ENCODE results near the gene GALNT5. TPM values are rescaled to one million over a fixed set of nuclear protein-coding genes. Genes with fewer than 3 reads are reported as not detected.

GALNT5 gene
- total RNA-seq, 1 experiment from 2014 or later = 10.6 TPM

DNA sequence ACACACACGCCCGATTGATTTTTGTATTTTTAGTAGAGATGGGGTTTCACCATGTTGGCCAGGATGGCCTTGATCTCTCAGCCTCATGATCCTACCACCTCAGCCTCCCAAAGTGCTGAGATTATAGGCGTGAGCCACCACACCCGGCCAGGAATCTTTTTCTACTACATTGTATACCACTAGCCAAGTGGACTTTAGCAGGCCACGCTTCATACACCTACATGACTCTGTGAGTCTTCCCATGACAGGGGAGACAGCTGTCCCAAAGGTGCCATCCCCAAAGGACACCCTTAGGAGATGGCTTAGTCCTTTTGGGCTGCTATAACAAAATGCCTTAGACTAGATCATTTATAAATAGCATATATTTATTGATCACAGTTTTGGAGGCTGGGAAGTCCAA lies 35.3 kb downstream of the GALNT5 start:
- DNase-seq (ENCODE audit: low read depth) = no peak

DNA sequence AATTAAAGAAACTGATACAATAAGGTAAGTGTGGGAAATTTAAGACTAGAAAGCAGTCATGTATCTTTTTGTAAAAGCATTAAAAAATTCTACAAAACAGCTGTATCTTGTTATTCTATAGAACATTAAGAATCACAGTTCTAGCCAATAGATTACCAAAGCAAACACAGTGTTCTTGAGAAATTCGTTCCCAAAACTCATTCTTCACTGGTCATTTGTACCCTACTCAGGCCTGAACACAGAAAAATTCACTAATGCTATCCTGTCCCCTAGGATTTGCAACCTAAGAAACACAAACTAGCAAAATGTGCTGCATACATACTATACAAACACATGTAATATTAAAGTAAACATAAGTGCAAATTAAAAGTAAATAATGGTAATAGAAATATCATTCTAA lies 39.0 kb downstream of the GALNT5 start:
- DNase-seq (ENCODE audit: low read depth) = no peak

DNA sequence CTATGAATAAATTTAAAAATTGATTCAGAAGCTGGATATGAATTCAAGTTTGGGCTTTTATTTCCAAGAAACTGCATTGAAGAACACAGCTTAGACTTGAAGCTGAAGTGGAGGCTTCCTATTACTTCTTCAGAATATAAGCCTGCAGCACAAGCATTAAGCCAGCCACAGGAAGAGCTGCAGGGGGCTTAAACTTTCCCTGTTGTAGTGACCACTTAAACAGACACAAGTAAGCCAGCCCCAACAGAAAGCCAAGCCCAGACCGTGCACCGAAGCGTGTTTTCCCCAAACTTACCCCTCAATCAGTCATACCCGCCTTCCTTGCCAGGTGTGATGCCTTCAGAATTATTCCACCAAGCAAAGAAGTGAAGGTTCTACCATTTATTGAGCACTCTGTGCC lies 39.5 kb downstream of the GALNT5 start:
- no peak for DNase-seq (ENCODE audit: low read depth)

- no peak for DNase-seq (ENCODE audit: low read depth)
Measured at GRCh38 chr2:157301307-157301706, 43.8 kb downstream of the GALNT5 start.

GRCh38 chr2:157302492-157303099 lies 45.1 kb downstream of the GALNT5 start:
- DNase-seq (ENCODE audit: low read depth) = peak; percentile 51

DNA sequence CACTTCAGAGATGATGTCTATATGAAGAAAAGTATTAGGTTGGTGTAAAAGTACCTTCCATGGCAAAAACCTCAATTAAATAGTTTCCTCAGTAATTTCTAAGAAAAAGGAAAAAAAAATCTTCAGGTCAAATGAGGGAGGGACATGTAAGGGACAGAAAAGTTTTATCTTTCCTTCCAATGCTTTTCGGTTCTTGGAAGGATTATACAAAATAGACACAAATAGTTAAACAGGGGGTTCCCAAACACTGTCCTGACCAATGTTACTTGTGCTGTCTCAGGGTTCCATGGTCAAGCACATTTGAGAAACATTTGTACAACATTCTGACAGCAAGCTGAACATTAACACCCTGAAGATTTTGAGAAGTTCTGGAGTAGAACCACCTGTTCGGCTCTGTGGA lies 46.1 kb downstream of the GALNT5 start:
- no peak for DNase-seq (ENCODE audit: low read depth)

GRCh38 chr2:157304811-157305722 lies 47.6 kb downstream of the GALNT5 start:
- DNase-seq (ENCODE audit: low read depth) = peak; percentile 8

GRCh38 chr2:157305723-157306110 lies 48.2 kb downstream of the GALNT5 start:
- no peak for DNase-seq (ENCODE audit: low read depth)

DNA sequence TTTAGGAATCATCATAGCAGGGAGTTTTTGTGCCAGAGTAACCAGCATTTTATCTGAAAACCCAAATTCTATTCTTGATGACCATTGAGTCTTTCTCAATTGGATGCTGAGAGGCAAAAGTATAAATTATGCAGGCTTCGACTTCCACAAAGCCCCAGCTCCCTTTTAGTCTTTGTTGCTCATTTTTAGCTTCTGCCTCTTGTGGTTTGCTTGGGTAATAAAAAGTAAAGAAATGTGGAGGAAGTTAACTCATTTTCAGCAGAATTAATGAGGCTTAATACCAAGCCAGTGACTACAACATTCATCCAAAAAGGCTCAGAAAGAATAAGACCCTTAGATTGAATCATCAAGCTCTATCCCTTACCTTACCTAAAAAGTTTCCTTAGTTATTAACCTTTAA lies 49.5 kb downstream of the GALNT5 start:
- DNase-seq (ENCODE audit: low read depth) = no peak

GRCh38 chr2:157309878-157310277 lies 52.4 kb downstream of the GALNT5 start:
- no peak for DNase-seq (ENCODE audit: low read depth)

DNA sequence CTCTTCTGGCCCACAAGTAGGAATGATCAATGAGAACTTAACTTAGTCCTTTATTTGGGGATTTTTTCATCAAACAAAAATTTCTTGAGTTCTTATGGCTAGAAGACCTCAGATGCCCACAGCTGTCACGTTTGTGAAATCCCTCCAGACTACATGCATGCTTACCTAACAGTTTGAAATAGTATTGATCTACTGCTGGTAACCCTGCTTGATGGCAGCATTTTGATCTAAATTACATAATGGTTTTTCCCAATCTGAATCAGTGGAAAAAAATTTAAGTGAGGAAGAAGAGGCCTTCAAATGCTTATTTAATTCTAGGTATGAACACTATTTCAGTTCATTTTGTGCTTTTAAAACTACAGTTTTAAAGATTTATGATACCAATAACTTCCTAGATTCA lies 54.2 kb downstream of the GALNT5 start:
- no peak for DNase-seq (ENCODE audit: low read depth)

- no peak for DNase-seq (ENCODE audit: low read depth)
Measured at GRCh38 chr2:157312866-157313486, 55.5 kb downstream of the GALNT5 start.

DNA sequence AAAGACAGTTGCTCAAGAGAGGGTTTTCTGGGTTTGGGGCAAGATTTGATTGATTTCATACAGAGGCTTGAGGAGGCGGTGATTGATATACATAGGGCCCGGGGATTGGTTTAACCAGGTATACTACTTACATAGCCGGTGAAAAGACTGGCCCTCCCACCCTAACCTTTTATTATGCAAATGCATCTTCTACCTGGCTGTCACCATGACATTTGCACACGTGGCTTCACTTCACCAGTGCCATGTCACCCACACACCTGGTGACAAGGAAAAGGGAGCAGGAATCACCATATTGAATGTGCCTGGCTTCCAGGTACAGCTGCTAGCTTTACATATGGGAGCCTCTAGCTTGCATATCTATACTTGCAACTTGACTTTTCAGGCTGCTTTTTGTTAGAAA lies 58.4 kb downstream of the GALNT5 start:
- no peak for DNase-seq (ENCODE audit: low read depth)

DNA sequence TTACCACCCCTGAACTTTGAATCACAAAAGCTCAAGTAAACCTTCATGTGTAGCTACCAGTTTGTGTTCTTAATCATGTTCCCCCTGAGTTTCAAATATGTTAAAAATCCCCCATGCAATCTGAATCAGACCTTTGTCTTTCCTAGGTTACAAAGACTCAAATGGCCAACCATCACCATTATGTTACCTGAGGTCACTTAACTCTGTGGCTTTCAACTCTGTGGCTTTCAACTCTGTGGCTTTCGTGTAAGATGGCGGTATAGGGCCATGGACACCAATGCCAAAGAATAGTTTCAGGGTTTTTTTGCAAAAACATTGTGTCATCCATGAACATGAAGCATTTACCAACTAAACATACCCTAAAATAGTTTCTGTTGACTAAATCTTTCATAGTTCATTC lies 61.4 kb downstream of the GALNT5 start:
- DNase-seq (ENCODE audit: low read depth) = no peak

DNA sequence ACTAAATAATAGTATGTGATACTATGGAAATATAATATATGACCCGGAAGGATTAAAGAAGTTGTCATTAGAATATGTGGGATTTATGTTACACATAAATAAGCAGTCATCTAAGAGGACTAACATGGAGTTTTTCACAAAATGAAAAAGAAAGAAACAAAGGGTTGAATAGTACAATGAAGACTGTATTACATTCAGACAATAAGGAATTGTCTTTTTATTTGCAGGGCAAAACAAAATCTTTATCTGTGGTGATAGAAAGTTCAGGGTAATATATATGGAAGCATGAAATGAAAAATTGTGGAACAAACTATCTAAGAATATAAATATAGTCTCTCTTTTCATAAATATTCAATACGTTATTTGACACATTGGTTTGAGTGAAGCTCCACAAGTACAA lies 62.3 kb downstream of the GALNT5 start:
- no peak for DNase-seq (ENCODE audit: low read depth)

GRCh38 chr2:157320409-157320808 lies 62.9 kb downstream of the GALNT5 start:
- DNase-seq (ENCODE audit: low read depth) = no peak

DNA sequence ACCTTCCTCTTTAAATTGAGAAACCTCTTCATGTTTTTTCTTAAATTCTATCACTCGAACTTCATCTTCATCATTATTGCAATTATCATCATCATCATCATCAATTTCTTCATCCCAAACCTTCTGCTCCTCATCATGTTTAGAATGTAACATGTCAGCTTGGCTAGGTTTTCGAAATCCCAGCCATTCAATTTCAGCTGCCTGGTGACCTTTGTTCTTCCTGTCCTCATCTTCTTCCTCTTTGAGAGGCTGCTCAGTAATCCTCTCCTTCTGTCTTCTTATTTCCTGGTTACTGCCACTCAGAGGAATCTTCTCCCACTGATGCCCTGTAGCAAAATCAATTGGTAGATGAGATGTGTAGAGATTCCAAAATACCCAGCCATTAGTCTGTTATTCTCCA lies 64.0 kb downstream of the GALNT5 start:
- DNase-seq (ENCODE audit: low read depth) = no peak

- DNase-seq (ENCODE audit: low read depth) = no peak
Measured at GRCh38 chr2:157322432-157322831, 64.9 kb downstream of the GALNT5 start.

GRCh38 chr2:157324331-157324843 lies 66.9 kb downstream of the GALNT5 start:
- no peak for DNase-seq (ENCODE audit: low read depth)

- no peak for DNase-seq (ENCODE audit: low read depth)
Measured at GRCh38 chr2:157325786-157326185, 68.3 kb downstream of the GALNT5 start, which contains the start of gene ERMN. TSS of gene ERMN (minus strand) at chr2:157325824. CDS start at chr2:157325642, 182 bp downstream.

- DNase-seq (ENCODE audit: low read depth) = no peak
Measured at GRCh38 chr2:157326698-157327097, 69.2 kb downstream of the GALNT5 start.

GRCh38 chr2:157327200-157327599 lies 69.7 kb downstream of the GALNT5 start:
- DNase-seq (ENCODE audit: low read depth) = no peak
